H9 (cell line): Measurements from ENCODE around the gene NSUN3. TPM values are rescaled to one million over a fixed set of nuclear protein-coding genes. Genes with fewer than 3 reads are reported as not detected.

Source experiments
- DNase-seq: peaks from one replicate; pipeline ENCODE4 v3.0.0-alpha.2; 2017
- H2AFZ ChIP-seq: one replicate; pipeline ENCODE4 v1.6.1; 2013; ENCODE audit warnings: mild to moderate bottlenecking, low read length, control low read depth, moderate library complexity
- H2AK5ac ChIP-seq: 2 replicates; pipeline ENCODE4 v1.6.1; 2013; ENCODE audit warnings: low read length, control low read depth, mixed read lengths; ENCODE audit not compliant: insufficient read length
- H2BK120ac ChIP-seq: one replicate; pipeline ENCODE4 v1.6.1; 2013; ENCODE audit warnings: low read depth, mild to moderate bottlenecking, low read length, control low read depth, inconsistent platforms; ENCODE audit not compliant: poor library complexity, severe bottlenecking
- H2BK12ac ChIP-seq: 2 replicates; pipeline ENCODE4 v1.6.1; 2013; ENCODE audit warnings: low read length, control low read depth, mixed read lengths, low read depth; ENCODE audit not compliant: insufficient read length
- H2BK15ac ChIP-seq: 2 replicates; pipeline ENCODE4 v1.6.1; 2013; ENCODE audit warnings: low read depth, low read length, control low read depth
- H2BK20ac ChIP-seq: one replicate; pipeline ENCODE4 v1.6.1; 2013; ENCODE audit warnings: low read depth, mild to moderate bottlenecking, low read length, control low read depth, inconsistent platforms; ENCODE audit not compliant: poor library complexity, severe bottlenecking
- H2BK5ac ChIP-seq: 2 replicates; pipeline ENCODE4 v1.6.1; 2013; ENCODE audit warnings: low read length, control low read depth, mixed read lengths; ENCODE audit not compliant: insufficient read length
- H3K14ac ChIP-seq: 2 replicates; pipeline ENCODE4 v1.6.1; 2013; ENCODE audit warnings: low read length, control low read depth; ENCODE audit not compliant: insufficient read depth
- H3K18ac ChIP-seq: 2 replicates; pipeline ENCODE4 v1.6.1; 2013; ENCODE audit warnings: low read depth, mild to moderate bottlenecking, mixed read lengths, low read length, control low read depth; ENCODE audit not compliant: insufficient read length
- H3K23ac ChIP-seq: 2 replicates; pipeline ENCODE4 v1.6.1; 2013; ENCODE audit warnings: low read length, control low read depth, mixed read lengths, low read depth; ENCODE audit not compliant: insufficient read length
- H3K23me2 ChIP-seq: 2 replicates; pipeline ENCODE4 v1.6.1; 2013; ENCODE audit warnings: low read depth, mild to moderate bottlenecking, mixed read lengths, low read length, control low read depth; ENCODE audit not compliant: insufficient read length, poor library complexity, severe bottlenecking
- H3K27ac ChIP-seq: 2 replicates; pipeline ENCODE4 v1.5.1; 2013; ENCODE audit warnings: low read length, control low read depth, mixed read lengths, low read depth; ENCODE audit not compliant: insufficient read length
- H3K27me3 ChIP-seq: 2 replicates; pipeline ENCODE4 v1.6.1; 2013; ENCODE audit warnings: low read length, control low read depth, inconsistent platforms; ENCODE audit not compliant: insufficient read depth
- H3K4ac ChIP-seq: 2 replicates; pipeline ENCODE4 v1.6.1; 2013; ENCODE audit warnings: low read depth, mild to moderate bottlenecking, control low read depth, inconsistent platforms, low read length, moderate library complexity
- H3K4me1 ChIP-seq: 2 replicates; pipeline ENCODE4 v1.6.1; 2013; ENCODE audit warnings: low read length, control low read depth, inconsistent platforms; ENCODE audit not compliant: insufficient read depth
- H3K4me2 ChIP-seq: 2 replicates; pipeline ENCODE4 v1.6.1; 2013; ENCODE audit warnings: low read length, control low read depth, mixed read lengths; ENCODE audit not compliant: insufficient read length, insufficient read depth
- H3K56ac ChIP-seq: 2 replicates; pipeline ENCODE4 v1.6.1; 2013; ENCODE audit warnings: low read depth, mild to moderate bottlenecking, mixed read lengths, low read length, control low read depth; ENCODE audit not compliant: insufficient read length
- H3K79me1 ChIP-seq: 2 replicates; pipeline ENCODE4 v1.6.1; 2013; ENCODE audit warnings: low read depth, mild to moderate bottlenecking, moderate library complexity, low read length, control low read depth, inconsistent platforms; ENCODE audit not compliant: insufficient read depth, poor library complexity, severe bottlenecking
- H3K79me2 ChIP-seq: 2 replicates; pipeline ENCODE4 v1.6.1; 2013; ENCODE audit warnings: low read length, control low read depth, inconsistent platforms; ENCODE audit not compliant: insufficient read depth
- H3K9ac ChIP-seq: 2 replicates; pipeline ENCODE4 v1.6.1; 2013; ENCODE audit warnings: low read length, control low read depth, mixed read lengths; ENCODE audit not compliant: insufficient read length; ENCODE audit errors: extremely low read depth
- H3K9me3 ChIP-seq: one replicate; pipeline ENCODE4 v1.6.1; 2013; ENCODE audit warnings: low read depth, low read length, inconsistent platforms; ENCODE audit not compliant: control insufficient read depth
- H3T11ph ChIP-seq: one replicate; pipeline ENCODE4 v1.6.1; 2013; ENCODE audit warnings: mild to moderate bottlenecking, low read length, control low read depth, inconsistent platforms
- H4K20me1 ChIP-seq: one replicate; pipeline ENCODE4 v1.6.1; 2013; ENCODE audit not compliant: control insufficient read depth, insufficient read length, insufficient read depth
- H4K5ac ChIP-seq: 2 replicates; pipeline ENCODE4 v1.6.1; 2013; ENCODE audit warnings: low read depth, mild to moderate bottlenecking, mixed read lengths, low read length, control low read depth; ENCODE audit not compliant: insufficient read length
- H4K8ac ChIP-seq: replicated peaks from 2 replicates; pipeline ENCODE4 v1.6.1; 2013; ENCODE audit warnings: low read length, control low read depth, mixed read lengths, low read depth; ENCODE audit not compliant: insufficient read length
- H4K91ac ChIP-seq: 2 replicates; pipeline ENCODE4 v1.6.1; 2013; ENCODE audit warnings: low read depth, mild to moderate bottlenecking, moderate library complexity, mixed read lengths, low read length, control low read depth; ENCODE audit not compliant: insufficient read length
- H3K27ac Mint-ChIP-seq, 3 experiments: 2 replicates in 2 of 3; 3 replicates in 1 of 3; pipeline ENCODE4 v1.8.0; 2020 to 2021; ENCODE audit warnings: mixed read lengths in 3 of 3, mild to moderate bottlenecking in 1 of 3, moderate library complexity in 1 of 3
- H3K27me3 Mint-ChIP-seq: 2 replicates; pipeline ENCODE4 v1.8.0; 2021; ENCODE audit warnings: low read depth, mild to moderate bottlenecking, moderate library complexity, mixed read lengths
- H3K36me3 Mint-ChIP-seq, 3 experiments: 2 replicates in 2 of 3; 3 replicates in 1 of 3; pipeline ENCODE4 v1.8.0; 2020 to 2021; ENCODE audit warnings: low read depth in 3 of 3, mixed read lengths in 3 of 3; ENCODE audit not compliant: insufficient read depth in 1 of 3
- H3K4me1 Mint-ChIP-seq, 2 experiments: 2 replicates each; pipeline ENCODE4 v1.8.0; 2020; ENCODE audit warnings: mixed read lengths in 2 of 2
- H3K4me3 Mint-ChIP-seq, 2 experiments: 2 replicates in 1 of 2; 3 replicates in 1 of 2; pipeline ENCODE4 v1.8.0; 2020 to 2021; ENCODE audit warnings: mild to moderate bottlenecking in 2 of 2, mixed read lengths in 2 of 2, moderate library complexity in 1 of 2
- H3K9me3 Mint-ChIP-seq, 2 experiments: 2 replicates in 1 of 2; 3 replicates in 1 of 2; pipeline ENCODE4 v1.8.0; 2020; ENCODE audit warnings: mild to moderate bottlenecking in 2 of 2, mixed read lengths in 2 of 2, moderate library complexity in 1 of 2
- CTCF ChIP-seq: fragments of 200-600 bp; sonication (generic); conservative IDR thresholded peaks from 3 replicates; pipeline ENCODE4 v1.8.0; 2021; ENCODE audit warnings: antibody characterized with exemption, mild to moderate bottlenecking
- WGBS: extraction: QIAGEN DNeasy Blood & Tissue Kit; methylation state at CpG from one replicate; pipeline ENCODE4 v1.1.7; 2013; ENCODE audit warnings: missing lambda C conversion rate, low lambda C conversion rate, mixed read lengths; ENCODE audit not compliant: insufficient read length; ENCODE audit errors: extremely low coverage; 5-methylcytosine and 5-hydroxymethylcytosine counted together
- total RNA-seq: library from RNA; stranded (reverse); gene quantifications from 2 replicates; pipeline ENCODE4 v1.2.1, GENCODE V29; 2021

The NSUN3 gene
- total RNA-seq, 1 experiment from 2014 or later, result 7.4 TPM

DNA sequence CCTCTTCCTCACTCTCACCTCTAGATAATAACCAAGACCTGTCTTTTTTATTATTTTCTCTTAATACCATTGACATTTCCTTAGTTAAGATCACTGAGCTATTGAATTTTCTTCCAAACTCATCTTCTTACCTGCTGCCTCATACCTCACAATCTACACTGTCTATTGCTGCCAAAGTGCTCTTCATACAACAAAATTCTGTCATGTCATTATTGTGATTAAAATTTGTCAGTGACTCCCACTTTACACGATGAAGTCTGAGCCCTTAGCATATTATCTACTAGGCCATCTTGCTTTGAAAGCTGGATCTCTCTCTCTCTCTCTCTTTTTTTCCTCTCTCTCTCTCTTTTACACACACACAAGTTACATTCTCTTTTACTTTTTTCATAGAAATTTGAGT, 73.3 kb downstream of the NSUN3 start:
- Mint-ChIP-seq H3K36me3 (peaks cover 0 to 5% (median 0%) of the 10 kb centered on the region in 3 experiments; a peak in 2 of 7 replicates), H3K9me3 (peaks cover 0 to 2% of the 10 kb centered on the region in 2 experiments; a peak in 1 of 5 replicates), H3K4me3 (no peak overlapping the region), H3K27ac (no peak overlapping the region), H3K4me1 (peaks cover 10% of the 10 kb centered on the region in 2 experiments), H3K27me3 (no peaks in the 10 kb centered on the region)
- H4K5ac ChIP-seq, result no peak overlapping the region
- no peak for TF ChIP-seq CTCF
- H3K9me3 ChIP-seq, result no peaks in the 10 kb centered on the region
- H2BK12ac ChIP-seq, result no peak overlapping the region
- H3K4ac ChIP-seq, result no peak overlapping the region
- no peaks in the 10 kb centered on the region for H3K79me2 ChIP-seq
- H3K56ac ChIP-seq, result no peak overlapping the region
- no peak overlapping the region for H3T11ph ChIP-seq
- no peaks in the 10 kb centered on the region for H3K27me3 ChIP-seq
- no peak overlapping the region for H2BK120ac ChIP-seq
- H3K23me2 ChIP-seq, result no peaks in the 10 kb centered on the region
- peaks cover 3% of the 10 kb centered on the region; the same call in 1 of the 2 replicates for H3K4me1 ChIP-seq
- H4K8ac ChIP-seq, result no peak overlapping the region
- no peak overlapping the region for H3K18ac ChIP-seq
- no peak overlapping the region for H2AK5ac ChIP-seq
- H4K91ac ChIP-seq, result no peak overlapping the region
- no CpG with 5 or more reads among the region's 1 CpG for WGBS
- H2BK20ac ChIP-seq, result no peak overlapping the region
- H2BK15ac ChIP-seq, result no peak overlapping the region
- no peak overlapping the region for H3K4me2 ChIP-seq
- H3K79me1 ChIP-seq, result no peaks in the 10 kb centered on the region
- no peak overlapping the region for H3K14ac ChIP-seq
- H3K23ac ChIP-seq, result no peak overlapping the region
- no peaks in the 10 kb centered on the region for H4K20me1 ChIP-seq
- no peak overlapping the region for H3K27ac ChIP-seq
- no peak for DNase-seq
- H3K9ac ChIP-seq, result no peak overlapping the region
- no peak overlapping the region for H2AFZ ChIP-seq
- no peak overlapping the region for H2BK5ac ChIP-seq
